COR-L47 (cell line): Measurements from ENCODE around the gene LARP4B.
A peak's percentile ranks its signal among the peaks of the same experiment; 100 is the strongest.

Experiments
- DNase-seq: peaks from one replicate; lab custom pipeline; 2025; lab: John Stamatoyannopoulos, UW

Gene LARP4B

GRCh38 chr10:807163-807957 is 124.1 kb downstream of the LARP4B start:
- no peak for DNase-seq

- DNase-seq: no peak
Measured at GRCh38 chr10:806451-807162, 124.9 kb downstream of the LARP4B start.

GRCh38 chr10:805620-806305 is 125.7 kb downstream of the LARP4B start:
- no peak for DNase-seq

GRCh38 chr10:804787-805619 is 126.5 kb downstream of the LARP4B start:
- no peak for DNase-seq

- no peak for DNase-seq
Measured at GRCh38 chr10:804191-804781, 127.2 kb downstream of the LARP4B start.

DNA sequence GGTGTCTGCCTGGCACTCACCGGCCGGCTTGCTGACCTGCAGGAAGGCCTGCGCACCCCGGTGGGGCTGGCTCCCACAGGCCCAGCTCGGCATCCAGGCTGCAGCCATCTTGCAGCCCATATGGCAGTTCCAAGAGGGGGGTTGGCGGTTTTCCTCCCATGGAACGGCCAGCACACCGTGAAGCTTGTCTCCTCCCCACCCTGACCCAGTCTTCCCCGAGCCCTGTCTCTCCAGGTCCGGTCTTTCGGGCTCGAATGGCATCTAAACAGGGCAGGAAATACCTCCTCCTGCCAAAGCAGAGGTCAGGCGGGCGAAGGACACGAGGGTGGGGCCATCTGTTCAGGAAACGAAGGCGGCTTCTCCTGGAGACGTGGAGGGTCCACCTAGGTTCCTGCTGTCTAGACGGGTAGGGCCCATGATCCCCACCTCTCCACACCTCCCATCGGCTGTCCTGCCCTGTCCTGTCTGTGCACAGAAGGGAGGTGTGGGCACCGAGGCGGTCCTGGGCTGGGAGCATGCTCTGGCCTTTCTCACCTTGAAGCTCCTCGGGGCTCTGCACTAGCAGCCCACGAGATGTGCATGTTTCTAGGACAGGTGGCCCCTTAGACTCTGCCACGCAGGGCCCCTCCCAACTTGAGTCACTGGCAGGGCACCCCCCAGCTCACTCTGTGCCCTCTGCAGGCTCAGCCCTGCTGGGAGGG is 128.3 kb downstream of the LARP4B start:
- no peak for DNase-seq

- DNase-seq: no peak
Measured at GRCh38 chr10:802506-802905, 129.0 kb downstream of the LARP4B start.

DNA sequence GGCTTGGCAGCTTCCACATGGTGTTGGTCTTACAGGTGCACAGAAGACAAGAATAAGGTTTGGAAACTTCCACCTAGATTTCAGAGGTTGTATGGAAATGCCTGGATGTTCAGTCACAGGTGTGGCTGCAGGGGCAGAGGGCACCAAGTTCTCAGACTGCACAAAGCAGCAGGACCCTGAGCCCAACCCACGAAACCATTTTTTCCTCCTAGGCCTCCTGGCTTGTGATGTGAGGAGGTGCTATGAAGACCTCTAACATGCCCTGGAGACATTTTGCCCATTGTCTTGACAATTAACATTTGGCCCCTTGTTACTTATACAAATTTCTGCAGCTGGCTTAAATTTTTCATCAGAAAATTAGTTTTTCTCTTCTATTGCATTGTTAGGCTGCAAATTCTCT is 134.3 kb downstream of the LARP4B start:
- no peak for DNase-seq

- no peak for DNase-seq
Measured at GRCh38 chr10:796233-796632, 135.3 kb downstream of the LARP4B start.

GRCh38 chr10:794382-794956 is 137.0 kb downstream of the LARP4B start:
- DNase-seq: peak; percentile 35

DNA sequence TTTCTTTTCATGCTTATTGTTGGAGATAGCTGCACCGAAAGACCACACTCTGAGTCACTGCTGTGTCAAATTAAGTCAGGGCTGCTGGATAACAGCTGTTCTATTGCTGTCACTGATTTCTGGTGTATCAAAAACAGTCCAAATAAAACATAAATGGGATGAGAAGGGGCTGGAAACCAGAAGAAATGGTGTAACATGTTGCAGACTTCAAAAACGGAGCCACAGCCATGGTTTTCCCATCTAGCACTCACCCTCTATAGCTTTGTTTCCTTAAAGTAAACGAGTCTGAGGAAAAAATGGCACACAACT is 138.8 kb downstream of the LARP4B start:
- no peak for DNase-seq

GRCh38 chr10:792083-792791 is 139.3 kb downstream of the LARP4B start:
- DNase-seq: no peak

DNA sequence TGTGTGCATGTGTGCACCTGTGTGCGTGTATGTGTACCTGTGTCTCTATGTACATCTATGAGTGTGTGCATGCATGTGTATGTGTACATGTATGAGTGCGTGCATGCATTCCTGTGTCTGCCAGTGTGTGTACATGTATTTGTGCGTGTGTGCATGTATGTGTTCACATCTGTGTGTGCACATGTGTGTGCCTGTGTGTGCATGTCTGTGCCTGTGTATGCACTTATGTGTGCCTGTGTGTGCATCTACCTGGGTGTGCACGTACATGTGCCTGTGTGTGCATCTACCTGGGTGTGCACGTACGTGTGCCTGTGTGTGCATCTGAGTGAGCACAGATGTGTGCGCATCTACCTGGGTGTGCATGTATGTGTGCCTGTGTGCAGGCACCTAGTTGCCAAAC is 139.9 kb downstream of the LARP4B start:
- no peak for DNase-seq

GRCh38 chr10:790821-791551 is 140.5 kb downstream of the LARP4B start:
- no peak for DNase-seq

GRCh38 chr10:789831-790701 is 141.4 kb downstream of the LARP4B start:
- DNase-seq: no peak

GRCh38 chr10:788796-789748 is 142.4 kb downstream of the LARP4B start:
- no peak for DNase-seq

DNA sequence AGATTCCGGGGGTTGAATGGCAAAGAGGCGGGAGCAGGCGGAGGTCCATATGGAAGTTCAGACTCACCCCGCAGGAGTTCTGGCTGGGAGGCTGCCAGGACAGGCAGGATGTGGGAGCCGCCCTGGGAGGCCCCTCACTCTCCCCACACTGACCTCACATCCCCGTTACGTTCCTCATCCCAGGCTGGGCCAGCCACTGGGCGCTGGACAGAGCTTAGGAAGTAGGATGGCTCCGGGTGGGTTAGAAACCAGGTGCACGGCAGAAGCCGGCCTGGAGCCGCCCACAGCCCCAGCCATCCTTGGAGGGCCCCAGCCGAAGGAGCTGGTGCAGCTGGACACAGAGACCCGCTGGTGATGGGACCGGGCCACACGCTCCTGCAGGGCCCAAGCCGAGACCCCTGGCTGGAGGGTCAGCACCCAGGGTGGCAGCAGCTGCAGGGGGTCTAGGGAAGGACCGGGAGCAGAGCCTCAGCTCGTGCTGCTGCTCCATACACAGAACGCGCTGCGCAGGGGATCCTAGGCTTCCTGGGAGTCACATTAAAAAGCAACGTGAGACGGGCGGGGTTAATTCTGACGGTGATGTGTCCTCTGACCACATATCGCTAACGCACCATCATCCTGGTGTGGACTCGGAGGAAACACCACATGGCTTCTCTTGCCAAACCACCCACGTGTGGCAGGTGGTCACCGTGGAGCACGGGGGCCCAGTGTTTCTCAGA is 143.4 kb downstream of the LARP4B start:
- no peak for DNase-seq
